OCI-LY3 (cell line): ENCODE measurements around the gene GATA5.

Experiments used
- EZH2phosphoT487 ChIP-seq: fragments of 200-600 bp; shearing (Covaris generic); IDR thresholded peaks from 2 replicates; pipeline ENCODE4 v1.6.1; 2018; ENCODE audit warnings: antibody characterized with exemption, mixed run types, low read depth
- TF ChIP-seq, protein P1 (sequence below): fragments of 200-600, 300-600 bp; sonication (generic); IDR thresholded peaks from 2 replicates; pipeline ENCODE4 v1.5.1; 2014; ENCODE audit warnings: antibody characterized with exemption, low read length, low read depth

DNA sequence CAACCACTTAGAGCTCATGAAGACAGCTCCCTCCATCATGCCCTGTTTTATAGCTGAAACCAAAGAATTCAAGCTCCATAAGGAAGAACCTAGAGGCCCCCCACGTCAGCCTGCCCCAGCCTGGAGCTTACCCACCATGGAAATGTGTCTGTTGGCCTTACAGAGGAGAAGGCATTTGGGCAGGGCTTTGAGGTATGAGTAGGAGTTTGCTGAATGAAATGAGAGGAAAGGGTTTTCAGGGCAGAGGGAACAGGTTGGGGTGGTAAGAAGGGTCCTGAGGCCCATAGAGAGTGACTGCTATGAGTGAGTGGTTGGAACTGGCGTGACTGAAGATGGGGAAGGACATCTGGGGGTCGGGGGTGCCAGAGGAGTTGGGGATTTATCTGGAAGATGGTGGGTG lies 12.7 kb upstream of the GATA5 start:
- TF ChIP-seq, protein P1, sequence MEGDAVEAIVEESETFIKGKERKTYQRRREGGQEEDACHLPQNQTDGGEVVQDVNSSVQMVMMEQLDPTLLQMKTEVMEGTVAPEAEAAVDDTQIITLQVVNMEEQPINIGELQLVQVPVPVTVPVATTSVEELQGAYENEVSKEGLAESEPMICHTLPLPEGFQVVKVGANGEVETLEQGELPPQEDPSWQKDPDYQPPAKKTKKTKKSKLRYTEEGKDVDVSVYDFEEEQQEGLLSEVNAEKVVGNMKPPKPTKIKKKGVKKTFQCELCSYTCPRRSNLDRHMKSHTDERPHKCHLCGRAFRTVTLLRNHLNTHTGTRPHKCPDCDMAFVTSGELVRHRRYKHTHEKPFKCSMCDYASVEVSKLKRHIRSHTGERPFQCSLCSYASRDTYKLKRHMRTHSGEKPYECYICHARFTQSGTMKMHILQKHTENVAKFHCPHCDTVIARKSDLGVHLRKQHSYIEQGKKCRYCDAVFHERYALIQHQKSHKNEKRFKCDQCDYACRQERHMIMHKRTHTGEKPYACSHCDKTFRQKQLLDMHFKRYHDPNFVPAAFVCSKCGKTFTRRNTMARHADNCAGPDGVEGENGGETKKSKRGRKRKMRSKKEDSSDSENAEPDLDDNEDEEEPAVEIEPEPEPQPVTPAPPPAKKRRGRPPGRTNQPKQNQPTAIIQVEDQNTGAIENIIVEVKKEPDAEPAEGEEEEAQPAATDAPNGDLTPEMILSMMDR, result no peak
- no peak for TF ChIP-seq EZH2phosphoT487
